ENCODE data around the gene PRKCB. TPM values are rescaled to one million over a fixed set of nuclear protein-coding genes. Genes with fewer than 3 reads are reported as not detected.

Gene PRKCB
- total RNA-seq, 2 experiments from 2014 or later = 21.0 to 51.6 TPM

- no peaks in the 10 kb centered on the region for H3K4me1 ChIP-seq (ENCODE audit: insufficient read depth, low read length, poor library complexity, severe bottlenecking)
- POLR2A ChIA-PET = no interaction called here
- H3K36me3 ChIP-seq (ENCODE audit: insufficient read depth, low read length) = peaks cover 4% of the 10 kb centered on the region; the same call in 1 of the 2 replicates
- no peak overlapping the region for H3K27ac ChIP-seq (ENCODE audit: low read depth, low read length, poor library complexity, severe bottlenecking)
- TF ChIP-seq CTCF (conservative IDR thresholded peaks at IDR 0.05; ENCODE audit: low read length) (no peak), EZH2phosphoT487 (IDR thresholded peaks at IDR 0.05; ENCODE audit: borderline replicate concordance, low read depth, low read length) (no peak)
- no peaks in the 10 kb centered on the region for H4K20me1 ChIP-seq (ENCODE audit: insufficient read depth, low read length)
- intact Hi-C loops (cut with micrococcal nuclease; ENCODE audit: unreplicated experiment) = no loop called here
- no peak overlapping the region for H3K4me2 ChIP-seq (ENCODE audit: low read length)
- H3K79me2 ChIP-seq (ENCODE audit: insufficient read depth, low read depth, low read length) = no peaks in the 10 kb centered on the region
- BruUV-seq (replicated peaks) = no TSS peak
- H2AFZ ChIP-seq (ENCODE audit: low read length) = no peak overlapping the region
- no peak overlapping the region for H3K4me3 ChIP-seq (ENCODE audit: low read depth, low read length, poor library complexity, severe bottlenecking)
- H3K9me2 ChIP-seq (ENCODE audit: insufficient read depth, low read length) = no peaks in the 10 kb centered on the region
- DNase-seq (ENCODE audit: low spot score) = no peak
- CTCF ChIA-PET (ENCODE audit: unreplicated experiment) = no interaction called here
- H3K9me3 ChIP-seq (ENCODE audit: low read length) = no peaks in the 10 kb centered on the region
These were observed 359.4 kb downstream of the PRKCB start for GRCh38 chr16:24195221-24195620.

GRCh38 chr16:24198807-24199533, 363.2 kb downstream of the PRKCB start:
- H2AFZ ChIP-seq (ENCODE audit: low read length) = no peak overlapping the region
- no peak overlapping the region for H3K4me2 ChIP-seq (ENCODE audit: low read length)
- no peaks in the 10 kb centered on the region for H3K36me3 ChIP-seq (ENCODE audit: insufficient read depth, low read length)
- intact Hi-C loops (cut with micrococcal nuclease; ENCODE audit: unreplicated experiment) = no loop called here
- TF ChIP-seq CTCF (conservative IDR thresholded peaks at IDR 0.05; ENCODE audit: low read length) = no peak
- TF ChIP-seq EZH2phosphoT487 (IDR thresholded peaks at IDR 0.05; ENCODE audit: borderline replicate concordance, low read depth, low read length) = no peak
- peaks cover 6% of the 10 kb centered on the region for H3K4me1 ChIP-seq (ENCODE audit: insufficient read depth, low read length, poor library complexity, severe bottlenecking)
- BruUV-seq (replicated peaks) = no TSS peak
- no peaks in the 10 kb centered on the region for H3K9me2 ChIP-seq (ENCODE audit: insufficient read depth, low read length)
- H3K9me3 ChIP-seq (ENCODE audit: low read length) = no peaks in the 10 kb centered on the region
- CTCF ChIA-PET (ENCODE audit: unreplicated experiment) = no interaction called here
- no peak overlapping the region for H3K27ac ChIP-seq (ENCODE audit: low read depth, low read length, poor library complexity, severe bottlenecking)
- no peak for DNase-seq (ENCODE audit: low spot score)
- H3K79me2 ChIP-seq (ENCODE audit: insufficient read depth, low read depth, low read length) = no peaks in the 10 kb centered on the region
- no peaks in the 10 kb centered on the region for H4K20me1 ChIP-seq (ENCODE audit: insufficient read depth, low read length)
- POLR2A ChIA-PET = no interaction called here
- H3K4me3 ChIP-seq (ENCODE audit: low read depth, low read length, poor library complexity, severe bottlenecking) = no peak overlapping the region

- ChIA-PET CTCF (ENCODE audit: unreplicated experiment) (no interaction called here), POLR2A (interaction anchor here (0.9 kb wide), 1 partner anchor 17 kb away, joined by 4 read pairs; no protein-coding TSS in a partner anchor)
- no peak for TF ChIP-seq CTCF (conservative IDR thresholded peaks at IDR 0.05; ENCODE audit: low read length)
- no peak for TF ChIP-seq EZH2phosphoT487 (IDR thresholded peaks at IDR 0.05; ENCODE audit: borderline replicate concordance, low read depth, low read length)
- no peak overlapping the region for H2AFZ ChIP-seq (ENCODE audit: low read length)
- H3K27ac ChIP-seq (ENCODE audit: low read depth, low read length, poor library complexity, severe bottlenecking) = no peak overlapping the region
- BruUV-seq (replicated peaks) = no TSS peak
- intact Hi-C loops (cut with micrococcal nuclease; ENCODE audit: unreplicated experiment) = no loop called here
- H3K36me3 ChIP-seq (ENCODE audit: insufficient read depth, low read length) = no peaks in the 10 kb centered on the region
- H3K4me3 ChIP-seq (ENCODE audit: low read depth, low read length, poor library complexity, severe bottlenecking) = no peak overlapping the region
- no peaks in the 10 kb centered on the region for H4K20me1 ChIP-seq (ENCODE audit: insufficient read depth, low read length)
- peaks cover 6% of the 10 kb centered on the region for H3K4me1 ChIP-seq (ENCODE audit: insufficient read depth, low read length, poor library complexity, severe bottlenecking)
- peak; percentile 10 for DNase-seq (ENCODE audit: low spot score)
- no peaks in the 10 kb centered on the region for H3K79me2 ChIP-seq (ENCODE audit: insufficient read depth, low read depth, low read length)
- H3K4me2 ChIP-seq (ENCODE audit: low read length) = no peak overlapping the region
- H3K9me2 ChIP-seq (ENCODE audit: insufficient read depth, low read length) = no peaks in the 10 kb centered on the region
- H3K9me3 ChIP-seq (ENCODE audit: low read length) = no peaks in the 10 kb centered on the region
These were observed 367.9 kb downstream of the PRKCB start for GRCh38 chr16:24203675-24204074.

All from OCI-LY7 (cell line).